ENCODE data around the gene MRPL14.
"Not testable (repeated sequence)": the region's sequence is repeated elsewhere in the genome, so short reads cannot be mapped to it uniquely, and the experiment has no call there.

The MRPL14 gene

DNA sequence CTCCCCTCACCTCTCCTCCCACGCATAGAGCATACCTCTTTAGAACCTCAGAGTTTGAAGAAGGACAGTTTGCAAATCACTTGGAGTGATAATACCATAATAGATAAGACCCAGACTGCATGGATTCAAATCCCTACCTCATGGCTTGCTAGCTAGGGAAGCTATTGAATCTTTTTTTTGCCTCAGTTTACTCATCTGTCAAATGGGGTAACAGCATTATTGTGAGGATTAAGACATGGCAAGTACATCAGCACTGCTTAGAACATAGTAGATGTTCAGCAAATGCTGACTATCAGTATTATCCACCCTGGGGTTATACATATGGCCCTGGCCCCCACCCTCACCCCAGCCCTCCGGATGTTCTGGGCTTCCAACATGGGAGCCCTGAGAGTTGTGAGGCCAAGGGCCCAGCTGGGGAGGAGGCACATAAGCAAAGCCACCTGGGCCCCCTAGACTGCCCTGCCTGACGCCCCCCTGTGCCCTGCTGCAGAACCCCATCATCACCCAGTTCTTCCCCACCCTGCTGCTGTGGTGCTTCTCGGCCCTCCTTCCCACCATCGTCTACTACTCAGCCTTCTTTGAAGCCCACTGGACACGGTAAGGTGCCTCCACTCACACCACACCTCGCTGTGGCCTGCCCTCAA, 22.2 kb upstream of the MRPL14 start:
- no peak for DNase-seq

- no peak for DNase-seq
Observed at GRCh38 chr6:44148306-44148705, 21.1 kb upstream of the MRPL14 start.

DNA sequence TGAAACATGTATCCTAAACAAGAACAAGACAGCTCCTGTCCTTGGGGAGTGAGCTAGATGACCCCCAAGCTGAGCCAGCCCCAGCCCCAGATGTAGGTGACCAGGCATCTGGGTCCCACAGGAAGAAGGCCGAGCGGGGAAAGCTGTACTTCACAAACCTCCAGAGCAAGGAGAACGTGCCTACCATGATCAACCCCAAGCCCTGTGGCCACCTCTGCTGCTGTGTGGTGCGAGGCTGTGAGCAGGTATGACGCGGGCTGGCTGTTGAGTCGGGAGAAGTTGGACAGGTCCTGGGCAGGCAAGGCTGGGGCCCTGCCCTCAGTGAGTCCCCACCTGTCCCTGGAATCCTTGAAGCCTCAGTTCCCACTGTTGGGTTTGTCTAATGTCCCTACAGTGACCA, 20.0 kb upstream of the MRPL14 start:
- DNase-seq: no peak

DNA sequence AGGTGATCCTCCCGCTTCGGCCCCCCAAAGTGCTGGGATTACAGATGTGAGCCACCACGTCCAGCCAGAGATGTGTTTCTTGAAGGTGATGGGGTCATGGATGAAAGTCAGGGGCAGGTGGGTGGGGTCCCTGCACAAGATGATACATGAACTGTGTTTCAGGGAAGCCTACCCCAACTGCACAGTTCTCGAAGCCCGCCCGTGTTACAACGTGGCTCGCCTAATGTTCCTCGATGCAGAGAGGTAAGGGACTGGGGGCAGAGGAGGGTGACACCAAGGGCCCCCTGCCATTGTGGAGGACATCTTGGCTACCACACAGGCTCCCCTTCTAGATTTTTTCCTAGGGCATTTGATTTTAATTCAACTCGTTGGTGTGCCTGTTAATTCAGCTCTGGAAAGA, 19.4 kb upstream of the MRPL14 start:
- no peak for DNase-seq

DNA sequence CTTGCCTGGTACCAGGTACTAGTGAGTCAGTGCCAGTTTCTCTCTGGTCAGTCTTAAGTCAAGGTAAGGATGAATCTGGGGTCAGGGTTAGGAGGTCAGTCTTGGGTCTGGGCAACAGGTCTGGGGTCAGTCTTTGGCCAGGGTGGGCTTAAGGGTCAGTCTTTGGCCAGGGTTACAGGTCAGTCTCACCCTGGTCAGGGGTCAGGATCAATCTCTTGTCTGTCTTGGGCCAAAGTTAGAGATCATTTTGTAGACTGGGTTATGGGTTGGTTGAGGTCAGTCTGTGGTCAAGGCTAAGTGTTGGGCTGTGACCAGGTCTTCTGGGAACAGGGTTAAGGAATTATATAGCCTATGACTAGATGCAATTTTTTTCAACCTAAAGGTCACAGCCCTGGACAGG, 18.6 kb upstream of the MRPL14 start:
- DNase-seq: no peak

GRCh38 chr6:44144536-44144935, 17.3 kb upstream of the MRPL14 start:
- DNase-seq: not testable (repeated sequence)

GRCh38 chr6:44143731-44144130, 16.5 kb upstream of the MRPL14 start:
- no peak for DNase-seq

- DNase-seq: no peak
Observed at GRCh38 chr6:44142835-44143234, 15.6 kb upstream of the MRPL14 start.

- DNase-seq: no peak
Observed at GRCh38 chr6:44139351-44139743, 12.1 kb upstream of the MRPL14 start.

- DNase-seq: no peak
Observed at GRCh38 chr6:44138717-44139350, 11.6 kb upstream of the MRPL14 start.

DNA sequence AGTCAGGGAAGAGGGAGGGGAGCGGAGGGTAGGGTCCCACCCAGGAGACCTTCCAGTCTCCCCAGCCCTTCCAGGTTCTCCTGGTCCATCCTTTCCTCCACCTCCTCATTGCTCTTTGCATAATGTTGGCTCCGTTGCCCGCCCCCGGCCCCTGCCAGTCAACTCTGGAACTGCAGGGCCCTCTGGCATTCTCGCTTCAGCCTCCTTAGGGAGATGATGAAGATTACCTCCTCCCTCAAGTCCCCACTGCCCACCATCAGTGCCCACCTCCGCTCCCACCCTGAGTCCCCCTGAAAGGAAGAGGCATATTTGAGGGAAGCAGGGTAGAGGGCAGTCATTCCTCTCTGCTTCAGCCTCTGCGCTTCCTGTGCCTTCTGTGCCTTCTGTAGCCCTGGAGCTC, 8.6 kb upstream of the MRPL14 start:
- DNase-seq: no peak

DNA sequence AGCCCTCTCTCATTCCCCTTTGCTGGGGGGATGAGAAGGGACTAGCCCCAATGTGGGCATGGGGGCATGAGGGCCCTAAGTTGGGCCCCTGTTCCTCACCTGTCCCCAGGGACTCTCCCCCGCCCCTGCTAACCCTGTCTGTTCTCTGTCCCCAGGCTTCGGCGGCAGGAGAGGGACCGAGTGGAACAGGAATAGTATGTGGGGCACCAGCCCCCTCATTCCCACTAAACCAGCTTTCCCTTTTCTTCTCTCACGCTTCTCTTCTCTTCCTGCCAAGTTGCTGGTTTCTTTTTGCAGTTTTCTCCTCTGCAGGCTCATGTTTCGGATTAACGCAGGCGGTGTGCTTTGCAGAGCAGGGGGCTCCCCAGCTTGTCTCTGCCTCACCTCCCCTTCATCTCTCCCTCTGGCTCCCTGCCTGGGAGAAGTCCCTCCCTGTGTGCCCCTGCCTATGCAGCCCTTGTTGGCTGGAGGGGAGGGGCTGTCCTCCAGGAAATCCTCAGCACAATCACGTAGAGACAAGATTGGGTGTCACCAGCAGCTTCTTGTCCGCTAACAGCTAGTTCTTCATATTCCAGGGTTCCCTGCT, 8.0 kb upstream of the MRPL14 start:
- DNase-seq: no peak

- no peak for DNase-seq
Observed at GRCh38 chr6:44133981-44134711, 6.9 kb upstream of the MRPL14 start.

DNA sequence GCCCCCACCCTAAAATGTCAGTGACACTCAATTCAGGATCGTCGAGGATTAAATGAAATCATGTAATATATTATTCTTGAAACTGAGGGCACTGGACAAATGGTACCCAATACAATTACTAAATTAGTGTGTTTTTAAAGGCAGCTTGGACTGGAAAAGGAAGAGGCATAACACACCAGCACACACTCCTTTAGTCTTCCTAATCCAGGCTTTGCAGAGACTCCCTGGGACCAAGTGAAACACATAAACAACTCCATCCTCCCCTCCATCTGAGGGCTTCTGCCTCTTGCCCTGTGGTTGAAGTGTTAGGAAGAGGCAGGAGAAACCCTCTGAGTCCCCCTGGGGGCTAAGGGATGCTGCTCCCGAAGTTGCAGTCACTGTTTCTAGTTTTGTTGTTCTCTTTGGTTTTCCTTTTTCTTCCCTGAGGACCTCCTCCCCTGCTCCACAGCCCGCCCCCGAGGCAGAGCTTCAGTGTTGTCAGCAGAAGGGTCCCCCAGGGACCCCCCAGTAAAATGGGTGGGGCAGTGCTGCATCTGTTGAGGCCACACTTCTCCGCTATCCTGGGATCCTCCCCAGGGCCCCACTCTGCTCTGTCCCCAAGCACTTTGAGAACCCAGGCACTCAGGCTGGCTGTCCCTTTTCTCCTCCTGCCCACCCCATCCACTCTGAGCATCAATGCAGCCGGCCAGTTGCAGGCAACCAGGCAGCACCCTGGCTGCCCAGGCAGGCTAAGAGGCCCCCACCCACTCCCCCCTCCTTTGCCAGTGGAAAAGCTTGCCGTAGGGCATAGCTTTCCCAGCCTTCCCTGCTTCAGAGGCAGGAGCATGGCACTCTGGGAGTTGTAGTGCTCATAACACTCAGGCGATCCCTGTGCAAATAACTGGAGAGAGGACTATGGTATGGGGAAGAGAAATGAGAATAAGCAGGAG, 6.0 kb upstream of the MRPL14 start:
- DNase-seq: no peak

DNA sequence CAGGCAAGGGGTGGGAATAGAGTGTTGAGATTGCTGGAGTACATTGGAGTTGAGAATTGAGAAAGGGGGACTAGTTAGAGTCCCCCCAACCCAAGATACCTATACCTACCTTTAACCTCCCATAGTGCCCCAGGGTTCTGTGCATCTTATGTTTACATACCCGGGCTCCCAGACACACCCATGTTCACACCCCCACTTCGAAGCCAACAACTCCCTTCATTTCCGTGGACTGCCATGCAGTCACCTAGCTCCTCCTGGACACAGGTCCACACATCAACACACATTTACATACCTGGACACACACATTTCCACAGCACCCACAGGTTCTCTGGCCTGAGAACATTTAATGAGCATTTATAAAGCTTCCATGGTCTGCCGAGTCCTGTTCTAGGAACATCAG, 5.2 kb upstream of the MRPL14 start:
- DNase-seq: no peak

GRCh38 chr6:44131892-44132291, 4.6 kb upstream of the MRPL14 start:
- DNase-seq: no peak

DNA sequence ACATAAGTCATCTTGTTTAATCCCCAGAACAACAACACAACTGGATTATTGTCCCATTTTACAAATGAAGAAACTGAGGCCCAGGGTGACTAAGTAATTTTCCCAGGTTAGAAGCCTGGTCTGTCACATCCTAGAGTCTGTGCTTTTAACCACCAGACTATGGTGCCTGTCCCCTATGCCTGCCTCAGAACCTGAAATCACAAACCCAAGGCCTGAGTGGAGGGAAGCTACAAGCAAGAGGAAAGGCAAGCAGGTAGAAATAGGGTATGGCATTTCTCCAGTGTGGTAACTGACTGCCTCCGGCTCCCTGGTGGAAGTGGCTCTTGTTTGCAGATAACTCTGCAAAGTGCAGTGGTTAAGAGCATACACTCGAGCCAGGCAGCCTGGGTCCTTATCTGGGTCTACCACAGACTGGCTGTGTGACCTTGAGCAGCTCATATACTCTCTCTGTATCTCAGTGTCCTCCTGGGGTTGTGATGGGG, 2.6 kb upstream of the MRPL14 start:
- DNase-seq: no peak

- peak in 1 of 2 donors; percentile 20 for DNase-seq
Observed at GRCh38 chr6:44128020-44128917, 1.0 kb upstream of the MRPL14 start.

DNA sequence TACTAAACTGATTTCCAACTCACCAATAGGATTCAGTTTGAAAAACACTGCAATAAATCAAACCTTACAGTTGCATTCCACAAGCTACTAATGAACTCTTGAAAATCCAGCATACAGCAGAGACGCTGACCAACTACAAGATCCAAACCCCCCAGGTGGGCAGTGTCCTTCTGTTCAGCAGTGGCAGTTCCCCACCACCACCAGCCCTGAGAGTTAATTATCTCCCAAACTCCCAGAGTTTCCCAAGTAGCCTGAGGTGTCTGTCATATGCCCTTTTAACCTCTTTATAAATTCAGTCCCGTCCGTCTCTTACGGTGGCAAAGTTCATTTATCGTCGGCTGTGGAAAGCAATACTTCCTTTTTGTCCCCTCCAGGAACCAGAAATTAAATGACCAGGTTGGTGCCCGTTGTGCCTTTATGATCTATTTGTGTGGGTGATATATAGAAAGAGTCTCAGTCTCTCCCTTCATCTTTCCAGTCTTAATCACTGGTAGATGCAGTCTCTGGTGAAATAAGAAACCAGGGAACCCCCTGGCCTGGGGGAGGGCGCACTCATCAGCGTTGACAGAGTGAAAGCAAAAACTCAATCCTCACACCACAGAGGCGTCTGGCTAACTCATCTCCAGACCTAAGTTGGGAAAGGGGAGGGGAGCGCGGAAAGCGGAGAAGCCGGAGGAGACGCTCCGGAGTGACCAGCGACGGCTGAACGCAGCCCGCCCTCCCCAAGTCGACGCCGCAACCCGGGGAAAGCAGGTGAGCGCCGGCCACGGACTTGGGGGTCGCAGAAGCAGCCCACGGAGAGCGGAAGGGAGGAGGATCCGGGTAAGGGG, 717 bp downstream of the MRPL14 start:
- peak; percentile 77 to 80 for DNase-seq

GRCh38 chr6:44123544-44123943, 3.7 kb downstream of the MRPL14 start:
- DNase-seq: no peak

- no peak for DNase-seq
Observed at GRCh38 chr6:44122801-44123200, 4.5 kb downstream of the MRPL14 start.

All from activated CD4-positive, alpha-beta T cell treated with anti-CD3 and anti-CD28 coated beads for 4 hours (primary cell).